DMS79 (cell line): Measurements from ENCODE around the gene ZDHHC24.

Source experiments
- DNase-seq: peaks from one replicate; lab custom pipeline; 2025; lab: John Stamatoyannopoulos, UW

The ZDHHC24 gene

DNA sequence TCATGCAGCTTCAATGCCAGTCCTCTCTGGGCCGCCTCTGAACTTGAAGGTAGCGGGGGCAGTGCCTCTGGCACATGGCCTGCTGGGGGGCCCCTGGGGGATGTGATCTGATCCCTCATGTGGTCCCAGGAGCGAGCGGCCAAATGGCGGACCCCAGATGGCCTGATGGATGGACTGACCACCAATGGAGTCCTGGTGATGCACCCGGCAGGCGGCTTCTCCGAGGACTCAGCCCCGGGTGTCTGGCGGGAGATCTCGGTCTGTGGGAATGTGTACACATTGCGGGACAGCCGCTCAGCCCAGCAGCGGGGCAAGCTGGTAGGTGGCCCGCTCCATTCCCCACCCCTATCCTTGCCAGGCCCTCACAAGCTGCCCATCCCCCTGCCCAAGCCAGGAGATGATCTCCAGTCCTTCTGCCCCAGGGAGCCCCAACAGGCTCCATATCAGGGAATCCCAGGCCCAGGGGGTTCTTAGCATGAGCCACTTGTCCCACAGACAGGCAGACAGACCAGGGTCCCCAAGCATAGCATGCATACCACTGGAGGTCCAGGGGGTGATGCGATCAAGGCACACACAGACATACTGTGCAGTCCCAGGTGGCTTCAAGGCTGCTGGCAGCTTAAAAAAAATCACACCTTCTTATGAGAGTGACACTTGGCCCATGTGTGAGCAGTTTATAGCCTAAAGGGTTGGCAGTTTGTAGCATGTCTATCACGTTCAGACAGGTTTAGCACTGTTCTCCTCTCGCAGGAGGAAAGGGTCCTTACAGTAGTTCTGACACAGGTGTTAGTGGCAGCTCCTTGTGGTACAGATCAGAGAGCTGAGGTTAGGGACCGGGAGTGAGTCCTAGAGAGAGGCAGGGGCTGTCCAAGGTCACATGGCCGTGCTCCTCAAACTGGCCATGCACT is 72.0 kb downstream of the ZDHHC24 start:
- no peak for DNase-seq

DNA sequence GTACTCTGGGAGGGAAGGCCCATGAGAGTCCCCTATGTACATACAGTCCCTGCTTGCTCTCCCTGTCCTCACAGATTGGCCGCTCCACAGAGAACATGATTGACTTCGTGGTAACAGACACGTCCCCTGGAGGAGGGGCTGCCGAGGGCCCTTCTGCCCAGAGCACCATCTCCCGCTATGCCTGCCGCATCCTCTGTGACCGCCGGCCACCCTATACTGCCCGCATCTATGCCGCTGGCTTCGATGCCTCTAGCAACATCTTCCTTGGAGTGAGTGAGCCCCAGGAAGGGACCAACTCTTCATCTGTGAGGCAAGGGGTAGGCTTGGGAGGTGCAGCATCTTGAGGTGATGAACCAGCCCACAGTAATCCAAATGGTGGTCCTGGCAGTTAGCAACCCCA is 72.7 kb downstream of the ZDHHC24 start:
- no peak for DNase-seq

- no peak for DNase-seq
Observed at GRCh38 chr11:66472054-66472453, 73.8 kb downstream of the ZDHHC24 start.

GRCh38 chr11:66471142-66471541 is 74.7 kb downstream of the ZDHHC24 start:
- no peak for DNase-seq
